Measurements from ENCODE around the gene MYO18A.

Gene MYO18A

DNA sequence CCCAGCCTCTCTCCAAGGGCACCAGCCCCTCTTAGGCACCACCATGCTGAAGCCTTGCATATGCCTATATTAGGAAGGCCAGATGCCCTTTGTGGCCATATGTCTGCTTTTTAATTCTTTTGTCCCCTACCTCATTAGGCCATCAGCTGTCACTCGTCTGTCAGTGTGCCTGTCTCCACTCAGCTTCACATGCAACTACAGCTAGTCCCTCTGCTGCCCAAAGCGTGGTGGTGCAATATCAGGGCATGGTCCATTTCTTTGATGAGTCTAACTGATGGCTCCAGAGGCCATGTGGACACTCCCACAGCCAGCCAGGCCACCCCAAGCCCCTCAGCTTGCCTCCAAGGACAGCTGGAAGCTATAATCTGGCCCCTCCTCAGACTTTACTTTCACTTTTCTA lies 36.3 kb downstream of the MYO18A start:
- TF ChIP-seq, protein P1, sequence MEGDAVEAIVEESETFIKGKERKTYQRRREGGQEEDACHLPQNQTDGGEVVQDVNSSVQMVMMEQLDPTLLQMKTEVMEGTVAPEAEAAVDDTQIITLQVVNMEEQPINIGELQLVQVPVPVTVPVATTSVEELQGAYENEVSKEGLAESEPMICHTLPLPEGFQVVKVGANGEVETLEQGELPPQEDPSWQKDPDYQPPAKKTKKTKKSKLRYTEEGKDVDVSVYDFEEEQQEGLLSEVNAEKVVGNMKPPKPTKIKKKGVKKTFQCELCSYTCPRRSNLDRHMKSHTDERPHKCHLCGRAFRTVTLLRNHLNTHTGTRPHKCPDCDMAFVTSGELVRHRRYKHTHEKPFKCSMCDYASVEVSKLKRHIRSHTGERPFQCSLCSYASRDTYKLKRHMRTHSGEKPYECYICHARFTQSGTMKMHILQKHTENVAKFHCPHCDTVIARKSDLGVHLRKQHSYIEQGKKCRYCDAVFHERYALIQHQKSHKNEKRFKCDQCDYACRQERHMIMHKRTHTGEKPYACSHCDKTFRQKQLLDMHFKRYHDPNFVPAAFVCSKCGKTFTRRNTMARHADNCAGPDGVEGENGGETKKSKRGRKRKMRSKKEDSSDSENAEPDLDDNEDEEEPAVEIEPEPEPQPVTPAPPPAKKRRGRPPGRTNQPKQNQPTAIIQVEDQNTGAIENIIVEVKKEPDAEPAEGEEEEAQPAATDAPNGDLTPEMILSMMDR (IDR thresholded peaks at IDR 0.05; ENCODE audit: extremely low read depth, missing control alignments) = no peak
- no peak for DNase-seq (ENCODE audit: low spot score)

- DNase-seq (ENCODE audit: low spot score) = no peak
- TF ChIP-seq, protein P1 (IDR thresholded peaks at IDR 0.05; ENCODE audit: extremely low read depth, missing control alignments) = no peak
Measured at GRCh38 chr17:29141514-29141876, 38.7 kb downstream of the MYO18A start.

DNA sequence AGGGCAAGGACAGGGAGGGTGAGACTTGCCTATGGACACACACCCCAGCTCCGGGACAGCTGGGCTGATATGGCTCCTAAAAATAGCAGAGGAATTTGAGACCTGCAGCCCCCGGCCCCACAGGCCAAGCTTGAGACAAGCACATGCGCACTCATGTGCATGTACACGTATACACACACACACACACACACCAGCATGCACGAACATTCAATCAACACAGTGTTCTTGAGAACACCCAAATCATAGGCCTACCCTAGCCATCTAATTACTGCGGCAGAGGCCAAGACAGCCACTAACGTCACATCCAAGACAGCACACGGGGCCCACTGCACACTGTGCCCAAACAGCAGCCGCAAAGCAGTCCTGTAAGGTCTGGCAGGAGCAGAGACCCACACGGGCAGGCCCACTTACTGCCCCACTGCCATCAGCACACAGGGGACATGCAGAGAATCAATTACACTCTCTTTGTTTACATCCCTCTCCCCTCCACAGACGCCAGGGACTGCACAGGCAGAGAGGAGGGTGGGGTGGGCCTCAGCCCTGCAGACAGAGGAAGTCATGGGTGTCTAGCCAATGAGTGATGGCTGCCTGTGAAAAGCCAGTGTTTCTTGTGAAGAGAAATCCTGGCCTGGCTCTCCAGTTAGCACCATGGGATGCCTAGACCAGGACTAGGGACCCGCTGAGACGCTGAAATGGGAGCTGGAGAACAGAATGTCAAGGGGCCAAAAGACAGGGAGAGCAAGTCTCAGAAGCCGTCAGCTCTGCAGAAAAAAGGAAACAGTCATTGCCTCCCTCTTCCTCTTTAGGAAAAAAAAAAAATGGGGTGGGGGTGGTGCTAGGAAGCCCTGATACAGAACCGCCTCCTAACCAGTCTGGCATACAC lies 39.3 kb downstream of the MYO18A start:
- DNase-seq (ENCODE audit: low spot score) = peak; percentile 49
- TF ChIP-seq, protein P1 (IDR thresholded peaks at IDR 0.05; ENCODE audit: extremely low read depth, missing control alignments) = no peak

GRCh38 chr17:29140051-29140621 lies 40.1 kb downstream of the MYO18A start:
- DNase-seq (ENCODE audit: low spot score) = peak; percentile 80

GRCh38 chr17:29138971-29139691 lies 41.1 kb downstream of the MYO18A start:
- DNase-seq (ENCODE audit: low spot score) = no peak
- TF ChIP-seq, protein P1 (IDR thresholded peaks at IDR 0.05; ENCODE audit: extremely low read depth, missing control alignments) = no peak

More at GRCh38 chr17:29140051-29140621, 40.1 kb downstream of the MYO18A start:
- TF ChIP-seq, protein P1 (IDR thresholded peaks at IDR 0.05; ENCODE audit: extremely low read depth, missing control alignments) = no peak

DNA sequence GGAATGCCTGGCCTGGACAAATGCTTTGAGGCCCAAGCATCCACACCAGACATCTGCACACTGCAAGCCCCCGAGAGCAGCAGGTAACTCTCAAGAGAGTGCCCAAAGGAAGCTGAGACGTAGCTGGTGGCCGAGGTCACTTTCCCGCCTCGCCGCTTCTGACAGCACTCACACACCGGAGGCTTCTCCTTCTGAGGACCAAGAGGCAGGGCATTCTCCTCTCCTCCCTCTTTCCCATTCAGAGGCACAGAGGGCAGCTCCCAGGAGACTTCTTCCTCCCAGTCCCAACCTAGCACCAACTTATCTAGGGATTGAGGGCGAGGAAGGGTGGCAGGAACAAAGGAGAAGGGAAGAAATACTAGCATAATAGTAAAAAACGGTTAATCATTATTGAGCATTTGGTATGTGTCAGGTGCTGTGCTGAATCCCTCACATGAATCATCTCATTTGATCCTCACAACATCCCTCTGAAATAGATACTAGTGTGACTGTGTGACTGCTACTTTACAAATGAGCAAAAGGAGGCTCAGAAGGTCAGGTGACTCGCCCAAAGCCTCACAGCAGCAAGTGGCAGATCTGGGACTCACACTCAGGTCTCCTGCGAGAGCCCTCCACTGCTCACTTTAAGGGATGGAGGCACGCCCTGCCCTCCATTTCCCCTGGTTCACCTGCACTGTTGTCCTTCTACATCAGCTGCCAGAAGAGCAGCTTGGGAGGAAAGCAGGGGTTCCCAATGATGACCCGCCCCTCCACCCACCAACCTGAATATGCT lies 41.8 kb downstream of the MYO18A start:
- no peak for DNase-seq (ENCODE audit: low spot score)
- TF ChIP-seq, protein P1 (IDR thresholded peaks at IDR 0.05; ENCODE audit: extremely low read depth, missing control alignments) = no peak
